Right lobe of liver (tissue), 6 donors: ENCODE data around the gene UBE2B. TPM values are rescaled to one million over a fixed set of nuclear protein-coding genes. Genes with fewer than 3 reads are reported as not detected.

Source experiments
- ATAC-seq, 4 donors: fragments of 200-7000 bp; cut with Tn5 transposase; one replicate each; pipeline ENCODE4 v1.9.1; 2020; ENCODE audit warnings: mild to moderate bottlenecking in 4 of 4, moderate library complexity in 4 of 4
- DNase-seq, 3 donors: peaks; one replicate each; pipeline ENCODE4 v3.0.0-alpha.2; 2020
- H3K27ac ChIP-seq, 3 donors: fragments of 200-600 bp; one replicate each; pipeline ENCODE4 v1.8.0; 2022
- H3K27me3 ChIP-seq, 2 donors: fragments of 200-600 bp; one replicate each; pipeline ENCODE4 v1.8.0; 2022
- H3K36me3 ChIP-seq, 4 donors: fragments of 200-600 bp; sonication (generic) in 1 of 4; one replicate each; pipeline versions ENCODE4 v1.5.1 to v1.8.0; 2017 to 2022; ENCODE audit warnings: control low read depth in 1 of 4
- H3K4me1 ChIP-seq, 4 donors: fragments of 200-600 bp; sonication (generic) in 1 of 4; one replicate each; pipeline versions ENCODE4 v1.5.1 to v1.8.0; 2017 to 2022; ENCODE audit warnings: control low read depth in 1 of 4
- H3K4me3 ChIP-seq, 3 donors: fragments of 200-600 bp; one replicate each; pipeline ENCODE4 v1.8.0; 2022
- H3K9me3 ChIP-seq, 4 donors: fragments of 200-600 bp; sonication (generic) in 1 of 4; one replicate each; pipeline versions ENCODE4 v1.5.1 to v1.8.0; 2017 to 2022; ENCODE audit warnings: control low read depth in 1 of 4
- CTCF ChIP-seq, 4 donors: fragments of 200-600 bp in 3 of 4; fragments of 450-650 bp in 1 of 4; IDR thresholded peaks; one replicate each; pipeline versions ENCODE4 v1.5.1 to v1.8.0; 2016 to 2022; ENCODE audit warnings: antibody characterized with exemption in 4 of 4, mild to moderate bottlenecking in 2 of 4
- POLR2A ChIP-seq: fragments of 450-650 bp; IDR thresholded peaks from one replicate; pipeline ENCODE4 v1.6.1; 2017; ENCODE audit warnings: antibody characterized with exemption, mild to moderate bottlenecking
- WGBS: methylation state at CpG from one replicate; pipeline ENCODE4 v1.1.6; 2018; ENCODE audit warnings: low coverage, low lambda C conversion rate; ENCODE audit not compliant: insufficient coverage; ENCODE audit errors: missing lambda C conversion rate; 5-methylcytosine and 5-hydroxymethylcytosine counted together
- intact Hi-C, 2 donors: fragments of 100-400 bp; cut with DNase I; formaldehyde crosslinking; loops; one replicate each; pipeline versions ENCODE4 v1.11.2 to v1.14.1; 2022
- total RNA-seq, 6 experiments: library from RNA; depleted of rRNA in 2 of 6; stranded (reverse); fragments of >200 nt in 2 of 6; fragmentation: NEBNext Ultra II Directional in 3 of 6; extraction: Animal tissue kit (Norgen Biotek cat#: 25700) in 3 of 6; gene quantifications; one replicate each; pipeline versions ENCODE4 v1.1.0 to v1.2.4, GENCODE V29; 2016 to 2023
- donor health status: DM: no; HTN: yes; CAD: no.
- donor health status: DM: no; HTN: no; CAD: no.
- donor health status: DM: no; HTN: no; CAD: no.
- donor health status: DM: no; HTN: yes; CAD: no.
- donor health status: DM: no; HTN: yes; CAD: no.

Gene UBE2B
- total RNA-seq, 6 experiments from 2014 or later = 23.4 to 56.2 (median 37.9) TPM

GRCh38 chr5:134439210-134439654, 67.9 kb downstream of the UBE2B start:
- Histone ChIP-seq H3K9me3 (no peaks in the 10 kb centered on the region), H3K4me3 (no peak overlapping the region), H3K4me1 (peaks cover 0 to 40% (median 18%) of the 10 kb centered on the region in 4 donors), H3K27me3 (no peaks in the 10 kb centered on the region), H3K36me3 (no peaks in the 10 kb centered on the region), H3K27ac (peak overlapping the region; percentile 38 to 83 (median 54))
- ATAC-seq (peak; percentile 84 to 92 (median 91)), DNase-seq (peak; percentile 88 to 97 (median 95))
- intact Hi-C loops = no loop called here
- WGBS = 25% methylated on average over 6 of the region's 7 CpGs
- TF ChIP-seq POLR2A (no peak), CTCF (IDR thresholded peaks at IDR 0.05) (peak in 2 of 4 donors; percentile 13 to 16)

- Histone ChIP-seq H3K36me3 (no peaks in the 10 kb centered on the region), H3K9me3 (no peaks in the 10 kb centered on the region), H3K27me3 (no peaks in the 10 kb centered on the region), H3K4me3 (no peak overlapping the region), H3K4me1 (peaks cover 0 to 40% (median 18%) of the 10 kb centered on the region in 4 donors), H3K27ac (peak overlapping the region in 1 of 3 donors; percentile 5)
- WGBS = 51% methylated on average over 3 of the region's 3 CpGs
- no peak for ATAC-seq
- intact Hi-C loops = no loop called here
- no peak for DNase-seq
- TF ChIP-seq CTCF (IDR thresholded peaks at IDR 0.05) = no peak
- no peak for TF ChIP-seq POLR2A
Observed at GRCh38 chr5:134440201-134440755, 68.9 kb downstream of the UBE2B start.

Other genes with a start within 250 kb of the UBE2B start
- gene SKP1, start 194.6 kb upstream of the UBE2B start, total RNA-seq = 100 to 1,000 TPM; 125 to 186 (median 149) TPM
- 10 to 100 TPM; 50.8 to 80.5 (median 65.0) TPM for gene PPP2CA, start 145.5 kb upstream of the UBE2B start, total RNA-seq
- gene CDKL3, start 4.4 kb upstream of the UBE2B start, total RNA-seq = 1 to 10 TPM in 2 of 6 experiments, under 1 TPM in 3, not detected in 1; 0.39 to 1.6 (median 0.98) TPM
- 10 to 100 TPM in 2 of 6 experiments, 1 to 10 TPM in 4; 5.1 to 10.8 (median 7.8) TPM for gene CDKN2AIPNL, start 40.3 kb downstream of the UBE2B start, total RNA-seq
- 10 to 100 TPM in 1 of 6 experiments, 1 to 10 TPM in 5; 6.1 to 14.8 (median 8.4) TPM for gene JADE2, start 154.1 kb downstream of the UBE2B start, total RNA-seq